NCI-H146 (cell line): Measurements from ENCODE around the gene RTF2.

ENCODE experiments used
- DNase-seq: peaks from one replicate; lab custom pipeline; 2025; lab: John Stamatoyannopoulos, UW

RTF2 gene

DNA sequence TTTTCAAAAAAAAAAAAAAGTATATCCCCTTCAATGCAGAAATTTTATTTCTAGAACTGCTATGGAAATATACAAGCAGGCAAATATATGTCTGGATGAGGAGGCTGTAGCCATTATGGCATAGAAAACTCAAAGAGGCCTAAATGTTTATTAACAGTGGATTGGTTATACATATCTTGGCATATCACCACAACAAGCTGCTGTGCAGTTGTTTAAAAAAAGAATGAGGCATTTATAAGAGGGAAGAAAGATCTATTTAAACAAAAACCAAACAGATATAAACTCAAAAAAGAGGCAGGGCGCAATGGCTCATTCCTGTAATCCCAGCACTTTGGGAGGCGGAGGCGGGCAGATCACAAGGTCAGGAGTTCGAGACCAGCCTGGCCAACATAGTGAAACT lies 30.1 kb upstream of the RTF2 start:
- no peak for DNase-seq

DNA sequence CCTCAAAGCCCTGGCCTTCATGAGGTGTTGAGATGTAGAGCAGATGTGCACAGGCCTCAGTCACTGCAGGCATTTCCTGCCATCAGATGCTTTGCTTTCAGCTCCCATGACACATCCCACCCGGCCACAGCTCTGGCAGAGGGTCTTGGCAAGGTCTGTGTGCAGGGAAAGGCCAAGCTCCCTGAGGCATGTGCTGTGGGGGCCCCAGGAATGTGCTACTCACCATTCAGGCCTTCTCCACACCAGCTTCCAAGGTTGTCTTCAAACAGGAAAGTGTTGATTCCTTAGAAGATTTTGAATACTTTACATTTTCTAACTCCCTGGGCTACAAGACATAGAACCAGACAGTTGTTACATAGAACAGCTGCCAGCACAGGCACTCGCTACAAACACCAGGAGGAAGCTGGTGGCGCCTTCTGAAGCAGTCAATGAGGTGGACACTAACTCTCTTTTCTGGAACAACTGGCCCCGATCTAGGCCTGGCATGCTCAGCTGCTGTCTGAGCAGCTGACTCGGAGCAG lies 28.6 kb upstream of the RTF2 start:
- no peak for DNase-seq

DNA sequence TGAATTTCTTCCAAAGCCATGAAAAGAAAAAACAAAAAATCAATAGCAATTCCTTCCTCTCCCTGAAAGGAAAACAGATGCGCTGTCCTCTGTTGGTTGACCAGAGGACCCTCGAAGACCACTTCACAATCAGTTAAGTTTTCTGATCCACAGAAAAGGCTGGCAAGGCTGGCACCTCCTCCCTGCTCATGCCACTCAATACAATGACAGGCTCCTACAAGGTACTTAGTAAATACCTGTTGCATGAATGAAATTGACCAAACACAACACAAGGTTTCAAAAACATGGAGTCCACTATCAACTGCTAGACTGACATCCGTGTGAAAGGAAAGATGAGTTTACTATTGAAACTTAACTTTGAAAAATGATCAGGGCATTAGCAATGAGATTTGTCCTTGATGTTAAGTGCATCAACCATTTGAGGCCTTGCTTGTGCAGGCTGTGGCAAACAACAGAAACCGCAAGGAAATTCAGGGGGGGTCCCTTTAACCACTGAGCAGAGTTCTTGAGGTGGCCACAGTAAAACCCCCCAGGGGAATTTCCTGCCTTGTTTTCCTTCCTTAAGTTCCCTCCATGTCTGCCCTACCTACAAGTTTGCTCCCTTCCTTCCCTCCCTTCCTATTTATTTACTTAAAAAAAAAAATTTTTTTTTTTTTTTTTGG lies 27.9 kb upstream of the RTF2 start:
- DNase-seq, result no peak

DNA sequence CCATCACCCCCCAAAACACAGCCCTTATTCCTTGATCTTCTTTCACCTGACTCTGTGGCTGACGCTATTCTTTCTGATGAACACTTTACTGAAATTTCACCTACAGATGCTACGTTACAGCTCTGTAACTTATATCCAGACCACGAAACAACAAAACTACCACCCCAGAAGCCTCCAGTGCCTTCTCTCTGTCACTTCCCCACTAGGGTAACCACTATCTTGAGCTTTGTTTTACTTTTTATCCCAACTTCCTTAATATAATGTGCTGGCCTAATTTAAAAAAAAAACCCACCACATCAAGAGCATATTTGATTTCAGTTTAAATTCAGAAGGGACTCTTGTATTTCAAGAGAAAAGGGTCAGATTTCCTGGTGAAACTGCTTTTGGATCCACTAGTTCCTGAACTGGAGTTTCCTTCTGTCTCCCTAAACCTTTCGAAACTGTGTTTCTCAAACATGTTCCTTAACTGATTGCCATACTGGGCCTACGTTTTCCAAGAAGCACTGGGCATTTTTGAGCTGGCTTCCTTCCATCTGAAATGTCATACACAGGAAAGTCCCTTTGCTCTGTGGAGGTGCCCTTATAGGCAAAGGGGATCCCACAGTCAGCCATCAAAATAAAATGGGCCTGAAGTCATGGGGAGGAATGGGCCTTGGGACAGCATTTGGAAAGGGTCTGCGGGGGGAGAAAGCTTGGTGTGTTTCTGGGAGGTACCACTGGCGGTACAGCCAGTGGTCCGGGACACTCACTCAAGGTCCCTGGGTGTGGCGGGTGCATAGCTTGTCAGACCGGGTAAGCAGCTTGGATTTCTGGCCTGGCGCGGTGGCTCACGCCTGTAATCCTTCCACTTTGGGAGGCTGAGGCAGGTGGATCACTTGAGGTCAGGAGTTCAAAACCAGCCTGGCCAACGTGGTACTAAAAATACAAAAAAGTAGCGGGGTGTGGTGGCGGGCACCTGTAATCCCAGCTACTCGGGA lies 25.8 kb upstream of the RTF2 start:
- no peak for DNase-seq

DNA sequence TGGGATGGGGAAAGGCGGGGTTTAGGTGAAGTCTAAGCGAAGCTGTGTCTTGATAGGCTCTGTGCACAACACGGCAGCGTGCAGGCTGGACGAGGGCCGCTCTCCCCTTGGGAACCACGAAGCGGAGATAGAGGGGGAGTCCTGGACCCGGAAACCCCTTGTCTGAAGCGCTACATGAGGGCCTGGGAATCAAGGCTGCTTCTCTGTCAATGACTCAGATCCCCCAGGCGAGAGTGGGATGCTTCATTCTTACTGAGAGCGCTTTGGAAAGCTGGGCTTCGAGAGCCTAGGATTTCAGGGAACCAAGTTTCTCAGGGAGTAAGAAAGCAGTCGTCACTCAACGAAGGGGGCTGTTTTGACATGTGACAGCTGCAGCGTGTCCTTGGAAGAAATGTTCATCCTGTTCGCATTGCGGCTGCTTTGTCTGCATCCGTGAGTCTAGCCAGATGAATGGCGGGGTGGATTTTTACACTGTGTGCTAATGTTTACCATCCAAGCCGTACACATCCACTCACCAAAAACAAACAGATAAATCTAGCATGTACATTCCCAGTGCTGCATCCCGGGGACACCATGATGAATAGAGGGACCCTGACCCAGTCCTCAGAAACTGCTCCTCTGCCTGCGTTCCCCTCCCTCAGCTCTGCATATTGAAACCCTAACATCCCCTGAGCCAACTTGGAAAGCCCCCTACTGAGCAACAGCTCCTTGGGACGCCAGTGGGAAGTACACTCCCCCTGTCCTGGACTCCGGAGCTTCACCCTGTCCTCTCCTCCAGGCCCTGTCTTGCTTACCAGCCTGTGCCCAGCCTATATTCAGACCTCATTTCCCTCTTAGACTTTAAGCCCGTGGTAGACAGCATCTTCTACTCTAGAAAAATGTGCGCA lies 24.5 kb upstream of the RTF2 start:
- DNase-seq, result peak; percentile 42

DNA sequence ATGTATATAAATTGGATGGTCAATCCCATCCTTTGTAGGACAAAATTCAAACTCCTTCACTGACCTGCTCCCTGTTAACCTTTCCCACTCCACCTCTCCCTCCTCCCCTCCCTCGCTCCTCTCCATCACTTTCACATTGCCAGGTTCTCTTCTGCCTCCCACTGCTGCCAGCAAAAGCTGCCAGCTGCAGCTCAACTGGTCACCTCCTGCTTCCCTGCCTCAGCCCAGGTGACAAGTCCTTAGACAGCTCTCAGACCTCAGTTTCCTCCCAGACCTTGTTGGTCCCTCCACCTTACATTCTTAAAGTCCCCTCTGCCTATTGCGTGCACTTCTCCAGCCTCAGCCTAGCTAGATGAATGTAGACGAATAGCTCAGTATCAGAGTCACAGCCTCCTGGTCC lies 23.3 kb upstream of the RTF2 start:
- no peak for DNase-seq

DNA sequence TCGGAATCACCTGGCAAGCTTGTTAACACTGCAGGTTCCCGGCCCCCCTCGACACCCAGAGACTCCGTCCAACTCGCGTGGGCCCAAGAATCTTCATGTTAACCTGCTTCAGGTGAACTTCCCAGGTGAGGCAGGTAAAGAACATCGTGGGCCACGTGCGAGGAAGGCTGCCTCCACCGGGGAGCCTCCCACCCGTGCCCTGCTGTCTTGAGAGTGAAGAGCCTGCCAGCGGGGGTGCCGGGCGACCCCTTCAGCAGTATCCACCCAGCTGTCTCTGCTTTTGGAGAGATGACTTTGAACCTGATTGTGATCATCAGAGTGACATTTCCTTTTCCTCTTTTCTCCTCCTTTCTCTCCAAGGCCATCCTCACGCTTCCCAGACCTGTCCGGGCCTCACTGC lies 22.9 kb upstream of the RTF2 start:
- DNase-seq, result no peak

DNA sequence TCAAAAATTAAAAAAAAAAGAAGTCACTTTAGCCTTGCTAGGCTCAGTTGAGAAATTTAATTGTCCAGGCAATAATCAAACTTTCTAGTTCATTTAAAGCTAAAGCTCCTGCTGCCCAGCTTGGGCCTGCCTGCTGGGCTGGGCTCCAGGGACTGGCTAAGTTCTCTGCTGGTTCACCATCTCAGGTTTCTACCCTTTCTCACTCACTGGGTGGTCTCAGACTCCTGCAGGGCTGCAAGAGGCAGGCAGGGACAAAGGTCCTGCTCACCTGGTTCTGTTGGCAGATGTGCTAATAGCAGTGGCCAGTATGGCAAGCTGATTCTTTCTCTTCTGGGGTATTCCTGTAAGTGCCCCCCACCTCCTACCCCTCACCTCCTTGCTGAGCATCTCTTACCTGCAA lies 21.2 kb upstream of the RTF2 start:
- peak; percentile 73 for DNase-seq

DNA sequence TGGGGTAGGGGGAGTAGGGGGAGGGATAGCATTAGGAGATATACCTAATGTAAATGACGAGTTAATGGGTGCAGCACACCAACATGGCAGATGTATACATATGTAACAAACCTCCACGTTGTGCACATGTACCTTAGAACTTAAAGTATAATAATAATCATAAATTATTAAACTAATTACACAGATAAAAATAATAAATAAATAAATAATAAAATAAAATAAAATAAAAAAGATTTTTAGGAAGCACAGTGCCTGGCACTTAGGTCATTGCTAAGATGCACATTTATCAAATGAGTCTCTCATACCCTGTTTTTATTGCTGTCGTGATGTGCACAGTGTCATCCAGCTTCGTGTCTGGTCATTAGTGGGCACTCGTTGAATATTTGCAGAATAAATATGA lies 19.0 kb upstream of the RTF2 start:
- no peak for DNase-seq

DNA sequence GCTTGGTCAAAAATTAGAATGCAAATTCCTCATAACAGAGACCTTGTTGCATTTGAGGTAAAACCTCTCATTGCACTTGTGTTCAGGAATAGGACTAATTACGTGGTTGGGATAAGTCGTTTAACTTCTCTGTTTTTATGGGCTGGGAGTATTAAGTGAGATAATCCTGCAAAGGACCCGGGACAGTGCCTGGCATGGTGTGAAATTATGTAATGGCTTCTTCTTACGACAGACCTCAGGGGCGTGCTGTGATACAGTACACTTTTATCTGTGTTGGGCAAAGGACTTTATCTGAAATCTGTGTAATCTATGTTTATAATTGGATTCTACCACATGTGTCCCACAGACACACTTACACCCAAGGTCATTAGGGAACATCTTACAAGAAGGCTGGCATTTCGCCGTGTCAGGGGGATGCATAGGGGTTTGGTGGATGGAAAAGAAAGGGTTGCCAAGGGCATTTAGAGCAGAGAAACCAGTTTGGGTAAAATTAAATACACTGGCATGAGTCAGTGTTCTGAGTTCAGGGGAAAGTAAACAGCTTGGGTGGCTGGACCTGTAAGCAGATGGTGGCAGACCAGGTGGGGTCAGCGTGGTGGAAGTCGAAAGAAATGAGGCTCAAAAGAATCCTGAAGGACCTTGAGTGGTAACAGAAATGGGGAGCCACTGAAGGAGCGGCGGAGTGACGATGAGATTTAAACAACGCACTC lies 17.2 kb upstream of the RTF2 start:
- DNase-seq, result no peak

DNA sequence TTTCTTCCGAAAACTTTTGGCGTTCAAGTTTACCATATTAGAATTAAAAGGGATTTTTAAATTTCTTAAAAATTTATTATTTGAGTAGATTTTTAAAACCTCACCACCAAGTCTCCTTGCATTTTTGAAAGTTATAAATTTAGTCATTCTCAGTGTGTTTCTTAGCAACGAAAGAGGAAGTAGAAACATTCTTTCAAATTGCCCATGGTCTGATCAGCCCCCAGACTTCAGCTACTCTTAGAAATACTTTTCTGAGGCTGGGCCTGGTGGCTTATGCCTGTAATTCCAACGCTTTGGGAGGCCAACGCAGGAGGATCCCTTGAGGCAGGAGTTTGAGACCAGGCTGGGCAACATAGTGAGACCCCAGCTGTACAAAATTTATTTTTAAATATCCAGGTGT lies 15.1 kb upstream of the RTF2 start:
- no peak for DNase-seq

DNA sequence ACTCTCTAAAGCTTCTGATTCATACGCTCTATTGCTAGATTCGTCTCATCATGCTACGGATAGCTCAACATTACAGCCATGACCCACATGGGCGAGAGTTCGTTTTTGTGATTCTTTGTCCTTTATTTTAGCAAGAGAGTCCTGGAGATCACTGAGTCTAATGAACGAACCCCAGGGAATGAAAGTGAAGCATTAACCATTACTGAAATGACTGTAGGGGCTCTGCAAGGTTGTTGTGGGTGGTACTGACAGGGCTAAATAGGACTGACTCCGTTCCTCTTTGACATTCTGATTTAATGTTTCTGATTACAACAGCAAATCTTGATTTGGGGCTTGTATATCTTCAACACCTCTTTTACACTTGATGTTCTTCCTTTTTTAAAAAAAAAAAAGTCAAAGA lies 13.7 kb upstream of the RTF2 start:
- DNase-seq, result no peak

DNA sequence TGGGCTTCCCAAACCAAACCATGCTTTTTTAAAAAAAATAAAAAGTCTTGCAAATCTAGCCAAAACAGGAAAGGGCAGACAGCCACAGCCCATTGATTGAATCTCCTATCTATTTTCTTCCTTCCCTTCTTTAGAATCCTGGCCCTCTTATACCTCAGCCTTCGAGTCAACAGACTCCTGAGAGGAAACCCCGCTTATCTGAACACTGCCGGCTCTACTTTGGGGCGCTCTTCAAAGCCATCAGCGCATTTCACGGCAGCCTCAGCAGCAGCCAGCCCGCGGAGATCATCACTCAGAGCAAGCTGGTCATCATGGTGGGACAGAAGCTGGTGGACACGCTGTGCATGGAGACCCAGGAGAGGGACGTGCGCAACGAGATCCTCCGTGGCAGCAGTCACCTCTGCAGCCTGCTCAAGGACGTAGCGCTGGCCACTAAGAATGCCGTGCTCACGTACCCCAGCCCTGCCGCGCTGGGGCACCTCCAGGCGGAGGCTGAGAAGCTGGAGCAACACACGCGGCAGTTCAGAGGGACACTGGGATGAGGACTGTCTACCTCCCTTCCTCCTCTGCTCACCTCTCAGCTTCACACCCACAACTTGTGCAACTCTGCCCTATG lies 10.1 kb upstream of the RTF2 start:
- peak; percentile 38 for DNase-seq

DNA sequence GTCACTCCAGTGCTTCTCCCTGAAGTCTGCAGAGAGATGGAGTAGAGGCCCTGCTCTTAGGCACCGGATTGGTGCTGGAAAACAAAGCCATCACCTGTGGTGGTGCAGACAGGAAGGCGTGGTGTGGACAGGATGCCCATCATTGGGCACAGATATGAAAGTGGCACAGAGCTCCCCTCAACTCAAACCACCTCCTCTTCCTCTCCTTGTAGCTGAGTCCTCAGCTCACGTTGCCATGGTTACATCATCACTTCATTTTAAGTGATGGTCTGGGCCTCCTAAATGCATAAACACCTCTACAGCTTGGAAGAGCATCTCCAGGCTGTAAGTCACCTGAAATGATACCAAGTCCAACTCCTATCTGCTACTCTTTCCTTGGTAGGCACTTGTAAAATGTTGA lies 8.0 kb upstream of the RTF2 start:
- DNase-seq, result no peak

DNA sequence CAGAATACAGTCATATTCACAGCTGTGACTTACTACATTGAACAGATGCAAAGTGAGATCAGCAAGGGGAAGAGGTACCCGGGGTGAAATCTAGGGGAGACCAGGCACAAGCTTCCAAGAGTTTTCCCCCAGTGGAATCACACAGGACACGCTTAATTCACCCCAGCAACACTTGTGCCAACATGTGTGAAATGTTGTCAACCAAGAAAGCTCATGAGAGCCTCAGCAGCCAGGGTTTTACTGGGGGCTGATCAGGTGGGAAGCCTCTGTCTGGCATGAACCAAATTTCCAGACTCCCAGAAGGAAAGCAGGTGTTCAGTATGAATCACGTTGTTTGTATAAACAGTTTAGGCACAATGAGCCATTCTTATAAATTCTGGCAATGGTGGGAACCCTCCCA lies 6.9 kb upstream of the RTF2 start:
- no peak for DNase-seq

DNA sequence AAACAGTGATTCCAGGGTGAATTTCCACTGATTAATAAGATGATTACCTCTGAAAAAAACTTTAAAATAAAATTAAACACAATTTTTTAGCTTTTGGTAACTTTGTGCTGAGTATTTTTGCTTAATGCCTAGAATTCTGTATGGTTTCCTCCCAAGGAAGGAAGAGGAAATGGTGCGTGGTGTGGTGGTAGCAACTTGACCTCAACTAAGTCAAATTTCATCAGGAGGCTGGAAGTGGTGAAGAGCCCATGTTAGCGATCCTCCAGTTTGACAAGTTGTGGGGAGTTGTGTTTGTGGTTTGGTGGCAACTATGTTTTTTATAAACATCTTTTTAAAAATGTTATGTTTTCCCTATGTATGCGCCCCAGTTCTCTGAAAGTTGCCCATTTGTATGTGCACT lies 5.0 kb upstream of the RTF2 start:
- DNase-seq, result no peak

DNA sequence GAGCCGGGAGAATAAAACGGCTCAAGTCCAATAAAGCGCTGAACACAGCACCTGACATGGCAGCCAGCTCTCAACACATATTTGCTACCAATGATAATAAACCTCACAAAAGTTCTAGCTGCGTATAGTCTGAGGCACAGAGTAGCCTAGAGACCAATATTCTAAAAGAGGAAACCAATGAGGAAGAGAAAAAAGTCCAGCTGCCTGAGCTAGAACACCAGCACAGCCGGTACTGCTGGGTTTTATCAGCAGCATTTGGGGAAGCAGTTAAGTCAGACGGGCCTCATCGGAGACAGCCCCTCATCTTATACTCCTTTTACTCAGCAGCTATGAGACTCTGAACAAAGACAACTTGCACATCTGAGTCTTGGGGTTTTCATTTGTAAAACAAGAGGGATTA lies 2.4 kb upstream of the RTF2 start:
- DNase-seq, result no peak

DNA sequence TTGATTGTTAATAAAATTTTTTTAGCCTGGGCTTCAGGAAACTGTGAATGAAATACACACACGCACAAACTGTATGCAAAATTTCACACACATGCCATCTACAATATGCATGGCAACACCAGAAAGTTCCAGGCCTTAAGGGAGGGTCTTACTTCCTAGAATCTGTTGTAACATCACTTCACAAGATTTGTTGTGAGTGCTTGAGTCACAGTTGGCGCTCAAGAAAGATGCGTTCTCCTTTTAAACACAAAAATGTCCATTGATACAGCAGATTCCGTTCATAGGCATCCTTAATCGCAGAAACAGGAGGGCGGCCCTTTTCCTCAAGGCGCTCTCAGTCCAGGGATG lies 485 bp upstream of the RTF2 start:
- DNase-seq, result no peak

DNA sequence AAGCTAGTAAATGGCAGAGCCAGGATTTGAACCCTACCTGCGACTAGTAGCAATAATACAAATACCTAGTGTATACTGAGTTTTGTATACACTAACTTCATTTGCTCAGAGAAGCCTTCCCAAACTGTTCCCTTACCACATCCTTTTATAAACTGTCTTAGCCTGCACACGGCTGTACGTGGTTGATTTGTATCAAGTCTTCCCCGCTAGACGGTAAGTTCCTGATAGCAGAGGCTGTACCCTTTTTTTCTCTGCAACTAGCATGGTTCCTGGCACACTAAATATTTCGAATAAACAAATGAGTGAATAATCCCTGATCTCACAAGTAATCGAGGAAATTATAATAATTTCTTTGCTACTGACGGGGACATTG lies 636 bp downstream of the RTF2 start:
- no peak for DNase-seq

DNA sequence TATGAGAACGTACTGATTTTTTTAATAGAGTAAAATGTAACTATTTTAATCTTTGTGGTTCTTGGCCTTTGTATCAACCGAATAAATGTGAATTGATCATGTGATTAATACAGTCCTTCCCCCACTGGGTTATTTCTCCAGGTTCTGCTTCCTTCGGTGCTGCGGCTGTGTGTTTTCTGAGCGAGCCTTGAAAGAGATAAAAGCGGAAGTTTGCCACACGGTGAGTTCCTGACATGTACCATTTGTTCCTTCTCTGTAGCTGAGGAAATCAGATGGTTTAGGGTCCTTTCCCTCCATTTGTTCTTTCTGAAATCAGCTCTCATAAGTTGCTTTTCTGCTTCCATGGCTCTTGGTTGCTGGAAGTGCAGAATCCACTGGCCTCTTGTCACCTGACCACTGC lies 15.5 kb downstream of the RTF2 start:
- no peak for DNase-seq

DNA sequence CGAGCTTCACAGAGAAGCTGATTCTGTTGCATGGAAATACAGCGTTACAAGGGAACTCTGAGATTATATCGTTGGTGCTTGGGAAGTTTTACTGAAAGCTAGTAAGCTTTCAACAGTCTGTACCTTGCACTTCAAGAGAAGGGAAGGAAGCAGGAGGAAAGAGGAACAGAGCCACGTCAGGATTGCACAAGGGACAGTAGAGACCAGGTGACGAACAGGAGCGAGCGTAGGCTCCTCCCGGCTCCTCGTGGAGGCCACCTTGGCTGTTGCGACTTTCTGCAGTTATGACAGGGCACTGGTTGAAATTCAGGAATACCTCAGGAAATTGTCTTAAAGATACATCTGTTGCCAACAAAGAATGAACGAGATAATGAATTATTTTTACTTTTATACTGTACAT lies 18.8 kb downstream of the RTF2 start:
- DNase-seq, result no peak
